Dendritic cell treated with granulocyte-macrophage colony-stimulating factor and Interleukin-4, amounts not matched to agents 40 ng/mL and 50 ng/mL, for 4 days (primary cell): ENCODE data around the gene DYNC2H1.
"Not testable (repeated sequence)": the region's sequence is repeated elsewhere in the genome, so short reads cannot be mapped to it uniquely, and the experiment has no call there.

Experiments used
- H3K27ac Mint-ChIP-seq: one replicate; pipeline ENCODE4 v1.8.0; 2022; ENCODE audit warnings: mild to moderate bottlenecking, mixed read lengths
- H3K27me3 Mint-ChIP-seq: one replicate; pipeline ENCODE4 v1.8.0; 2022; ENCODE audit warnings: mild to moderate bottlenecking, mixed read lengths
- H3K36me3 Mint-ChIP-seq: one replicate; pipeline ENCODE4 v1.8.0; 2022; ENCODE audit warnings: low read depth, mixed read lengths
- H3K4me1 Mint-ChIP-seq: one replicate; pipeline ENCODE4 v1.8.0; 2022; ENCODE audit warnings: low read depth, mixed read lengths
- H3K4me3 Mint-ChIP-seq: one replicate; pipeline ENCODE4 v1.8.0; 2022; ENCODE audit warnings: mild to moderate bottlenecking, moderate library complexity, mixed read lengths
- H3K9me3 Mint-ChIP-seq: one replicate; pipeline ENCODE4 v1.8.0; 2022; ENCODE audit warnings: mixed read lengths
- intact Hi-C: fragments of 100-400 bp; cut with micrococcal nuclease; formaldehyde crosslinking; loops from one replicate; pipeline ENCODE4 v1.15.0; 2022

The DYNC2H1 gene

DNA sequence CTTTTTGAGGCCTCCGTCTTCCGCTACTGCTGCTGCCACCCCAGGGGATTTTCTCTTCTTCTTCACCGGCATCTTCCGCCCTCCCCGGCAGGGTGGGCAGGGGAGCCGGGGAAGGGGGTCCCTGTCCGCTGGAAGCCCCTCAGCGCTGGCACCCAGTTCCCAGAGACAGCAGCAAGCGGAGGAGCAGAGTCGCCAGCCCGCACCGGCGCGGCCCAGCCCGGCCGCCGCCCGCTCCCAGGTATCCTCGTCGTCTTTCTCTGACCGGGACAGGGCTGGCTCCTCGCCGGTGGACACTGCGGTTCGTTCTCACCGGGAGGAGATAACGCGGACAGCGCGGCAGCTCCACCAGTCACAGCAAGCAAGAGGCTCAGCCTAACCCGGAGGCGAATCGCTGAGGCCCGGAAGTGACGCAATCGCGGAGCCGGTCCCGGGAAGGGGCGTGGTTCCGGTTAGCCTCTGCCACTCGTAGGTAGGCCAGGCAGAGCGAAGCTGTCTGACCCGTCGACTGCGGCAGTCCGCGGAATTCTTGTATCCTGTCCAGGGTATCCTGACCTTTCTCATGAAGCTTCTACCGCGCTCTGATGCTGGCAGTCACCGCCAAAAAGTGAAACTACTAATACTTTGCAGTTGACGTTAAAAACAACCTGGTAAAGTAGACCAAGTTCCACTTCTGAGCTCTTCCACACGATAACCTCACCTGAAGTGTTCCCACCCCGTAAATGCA, 17.3 kb upstream of the DYNC2H1 start, which contains the start of gene DCUN1D5:
TSS of gene DCUN1D5 (minus strand) at position 360 of the 724 bp plus-strand sequence. CDS start at position 72, 288 bp downstream.
- Mint-ChIP-seq H3K4me1 (peaks cover 13% of the 10 kb centered on the region), H3K9me3 (peaks cover 6% of the 10 kb centered on the region), H3K27me3 (peaks cover 29% of the 10 kb centered on the region), H3K36me3 (peaks cover 23% of the 10 kb centered on the region), H3K4me3 (peak within 1 kb of the TSS; percentile 91), H3K27ac (peak within 1 kb of the TSS; percentile 89)
- intact Hi-C loops, result loop anchor here (1.0 kb wide), 1 partner anchor 17 kb away; the partner anchor contains the start of gene DYNC2H1

DNA sequence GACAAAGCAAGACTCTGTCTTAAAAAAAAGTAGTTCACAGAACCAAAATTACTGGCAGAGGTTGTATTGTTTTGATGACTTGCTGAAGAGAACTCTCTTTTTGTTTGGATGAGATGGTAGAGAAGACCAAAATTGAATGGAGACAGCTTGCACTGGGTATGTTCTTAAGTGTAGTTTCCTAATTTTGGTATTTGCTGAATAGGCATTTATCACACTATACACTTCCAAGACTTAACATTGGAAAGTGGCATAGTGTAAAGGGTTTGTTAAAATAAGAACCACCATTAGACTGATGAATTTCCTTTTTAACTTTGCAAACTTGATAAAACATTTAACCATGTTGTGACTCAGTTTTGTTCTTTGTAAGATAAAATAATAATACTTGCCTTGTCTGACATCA, 11.9 kb upstream of the DYNC2H1 start:
- Mint-ChIP-seq H3K27ac (no peak overlapping the region), H3K9me3 (peaks cover 6% of the 10 kb centered on the region), H3K4me3 (no peak overlapping the region), H3K4me1 (peaks cover 4% of the 10 kb centered on the region), H3K27me3 (peaks cover 42% of the 10 kb centered on the region), H3K36me3 (peaks cover 2% of the 10 kb centered on the region)
- intact Hi-C loops, result no loop called here

DNA sequence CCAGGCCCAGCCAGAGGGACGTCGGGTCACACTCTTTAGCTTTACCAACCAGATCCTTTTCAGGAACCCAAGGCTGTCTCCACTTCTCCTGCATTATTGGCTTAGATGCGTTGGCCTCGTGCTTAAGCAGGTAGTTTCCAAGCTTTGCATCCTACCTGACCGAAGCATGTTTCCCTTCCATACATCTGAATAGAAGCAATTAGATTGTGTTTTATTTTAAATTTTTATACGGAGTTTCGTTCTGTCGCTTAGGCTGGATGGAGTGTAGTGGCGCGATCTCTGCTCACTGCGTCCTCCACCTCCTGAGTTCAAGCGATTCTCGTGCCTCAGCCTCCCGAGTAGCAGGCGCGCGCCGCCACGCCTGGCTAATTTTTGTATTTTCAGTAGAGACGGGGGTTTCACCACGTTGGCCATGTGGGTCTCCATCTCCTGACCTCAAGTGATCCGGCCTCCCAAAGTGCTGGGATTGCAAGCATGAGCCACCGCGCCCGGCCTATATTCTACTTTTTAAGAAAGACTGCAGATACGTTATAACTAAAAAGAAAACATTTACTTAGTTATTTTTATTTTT, 677 bp downstream of the DYNC2H1 start:
- Mint-ChIP-seq H3K4me3 (peak overlapping the region; percentile 97), H3K36me3 (no peaks in the 10 kb centered on the region)

DNA sequence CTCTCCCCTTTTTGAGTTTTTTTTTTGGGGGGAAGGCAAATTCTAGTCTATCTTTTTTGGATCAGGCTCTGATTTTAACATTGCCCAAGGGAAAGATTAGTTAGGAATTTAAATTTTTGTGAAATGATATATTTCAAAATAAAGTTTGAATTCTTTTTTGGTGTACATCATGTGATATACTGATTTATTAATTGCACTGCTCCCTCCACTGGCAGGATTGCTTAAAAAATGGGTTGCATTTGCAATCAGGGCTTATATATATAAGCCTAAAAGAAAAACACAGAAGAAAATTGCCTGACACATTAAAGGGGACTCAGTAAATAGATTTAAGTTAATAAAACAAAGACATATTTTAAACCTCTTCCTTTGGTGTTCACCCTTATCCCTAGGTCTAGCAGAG, 1.2 kb downstream of the DYNC2H1 start:
- H3K4me3 Mint-ChIP-seq, result no peak overlapping the region
- intact Hi-C loops, result no loop called here
- no peaks in the 10 kb centered on the region for H3K9me3 Mint-ChIP-seq
- H3K4me1 Mint-ChIP-seq, result no peaks in the 10 kb centered on the region
- no peak overlapping the region for H3K27ac Mint-ChIP-seq
- H3K27me3 Mint-ChIP-seq, result peaks cover 7% of the 10 kb centered on the region
- H3K36me3 Mint-ChIP-seq, result no peaks in the 10 kb centered on the region

More for the DNA sequence above, 677 bp downstream of the DYNC2H1 start:
- H3K9me3 Mint-ChIP-seq, result no peaks in the 10 kb centered on the region
- H3K27ac Mint-ChIP-seq, result peak overlapping the region; percentile 88
- intact Hi-C loops, result loop anchor here (1.0 kb wide), 1 partner anchor 18 kb away; the partner anchor contains the start of gene DCUN1D5
- H3K27me3 Mint-ChIP-seq, result peaks cover 7% of the 10 kb centered on the region
- H3K4me1 Mint-ChIP-seq, result no peaks in the 10 kb centered on the region

GRCh38 chr11:103111400-103111799, 2.2 kb downstream of the DYNC2H1 start:
- H3K4me1 Mint-ChIP-seq, result no peaks in the 10 kb centered on the region
- H3K27ac Mint-ChIP-seq, result no peak overlapping the region
- H3K9me3 Mint-ChIP-seq, result no peaks in the 10 kb centered on the region
- no peak overlapping the region for H3K4me3 Mint-ChIP-seq
- no peaks in the 10 kb centered on the region for H3K36me3 Mint-ChIP-seq
- H3K27me3 Mint-ChIP-seq, result peaks cover 6% of the 10 kb centered on the region
- intact Hi-C loops, result no loop called here

- H3K9me3 Mint-ChIP-seq, result no peaks in the 10 kb centered on the region
- H3K4me1 Mint-ChIP-seq, result no peaks in the 10 kb centered on the region
- H3K27me3 Mint-ChIP-seq, result peaks cover 6% of the 10 kb centered on the region
- no peak overlapping the region for H3K27ac Mint-ChIP-seq
- intact Hi-C loops, result no loop called here
- no peak overlapping the region for H3K4me3 Mint-ChIP-seq
- no peaks in the 10 kb centered on the region for H3K36me3 Mint-ChIP-seq
Measured at GRCh38 chr11:103112364-103112763, 3.1 kb downstream of the DYNC2H1 start.

- H3K4me1 Mint-ChIP-seq, result no peaks in the 10 kb centered on the region
- H3K9me3 Mint-ChIP-seq, result no peaks in the 10 kb centered on the region
- H3K36me3 Mint-ChIP-seq, result no peaks in the 10 kb centered on the region
- H3K4me3 Mint-ChIP-seq, result no peak overlapping the region
- intact Hi-C loops, result no loop called here
- peaks cover 6% of the 10 kb centered on the region for H3K27me3 Mint-ChIP-seq
- H3K27ac Mint-ChIP-seq, result no peak overlapping the region
Measured at GRCh38 chr11:103114836-103115235, 5.6 kb downstream of the DYNC2H1 start.

DNA sequence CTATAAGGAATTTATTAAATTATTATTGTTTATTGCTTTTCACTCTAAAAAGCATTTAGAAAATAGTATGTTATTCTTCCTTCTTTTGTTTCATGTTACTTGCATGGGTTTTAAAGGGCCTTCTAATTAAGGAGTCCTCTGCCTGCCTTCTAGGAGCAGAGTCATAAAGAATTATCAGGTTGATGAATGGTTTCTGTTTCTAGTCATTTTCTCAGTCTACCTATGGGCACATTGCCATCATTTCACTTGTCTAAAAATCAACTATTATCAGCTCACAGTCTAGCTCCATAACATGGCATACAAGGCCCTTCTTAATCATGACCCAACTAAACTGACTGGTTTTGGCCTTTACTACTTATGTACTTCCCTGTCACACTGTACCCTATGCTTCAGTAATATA, 16.2 kb downstream of the DYNC2H1 start:
- H3K27ac Mint-ChIP-seq, result no peak overlapping the region
- H3K4me1 Mint-ChIP-seq, result no peaks in the 10 kb centered on the region
- H3K4me3 Mint-ChIP-seq, result no peak overlapping the region
- H3K9me3 Mint-ChIP-seq, result no peaks in the 10 kb centered on the region
- H3K36me3 Mint-ChIP-seq, result no peaks in the 10 kb centered on the region
- intact Hi-C loops, result no loop called here
- no peaks in the 10 kb centered on the region for H3K27me3 Mint-ChIP-seq

DNA sequence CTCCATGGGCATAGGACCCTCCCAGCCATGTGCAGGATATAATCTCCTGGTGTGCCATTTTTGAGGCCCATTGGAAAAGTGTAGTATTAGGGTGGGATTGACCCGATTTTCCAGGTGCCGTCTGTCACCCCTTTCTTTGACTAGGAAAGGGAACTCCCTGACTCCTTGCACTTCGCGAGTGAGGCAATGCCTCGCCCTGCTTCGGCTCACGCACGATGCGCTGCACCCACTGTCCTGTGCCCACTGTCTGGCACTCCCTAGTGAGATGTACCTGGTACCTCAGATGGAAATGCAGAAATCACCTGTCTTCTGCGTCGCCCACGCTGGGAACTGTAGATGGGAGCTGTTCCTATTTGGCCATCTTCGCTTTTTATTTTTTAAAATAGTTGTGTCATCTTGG, 32.8 kb downstream of the DYNC2H1 start:
- H3K4me3 Mint-ChIP-seq, H3K27me3 Mint-ChIP-seq, H3K9me3 Mint-ChIP-seq, H3K27ac Mint-ChIP-seq, H3K4me1 Mint-ChIP-seq, H3K36me3 Mint-ChIP-seq, intact Hi-C loops: not testable (repeated sequence)

GRCh38 chr11:103147627-103148026, 38.4 kb downstream of the DYNC2H1 start:
- Mint-ChIP-seq H3K4me3 (no peak overlapping the region), H3K36me3 (no peaks in the 10 kb centered on the region), H3K4me1 (no peaks in the 10 kb centered on the region), H3K27me3 (no peaks in the 10 kb centered on the region), H3K9me3 (no peaks in the 10 kb centered on the region), H3K27ac (no peak overlapping the region)
- intact Hi-C loops, result no loop called here

DNA sequence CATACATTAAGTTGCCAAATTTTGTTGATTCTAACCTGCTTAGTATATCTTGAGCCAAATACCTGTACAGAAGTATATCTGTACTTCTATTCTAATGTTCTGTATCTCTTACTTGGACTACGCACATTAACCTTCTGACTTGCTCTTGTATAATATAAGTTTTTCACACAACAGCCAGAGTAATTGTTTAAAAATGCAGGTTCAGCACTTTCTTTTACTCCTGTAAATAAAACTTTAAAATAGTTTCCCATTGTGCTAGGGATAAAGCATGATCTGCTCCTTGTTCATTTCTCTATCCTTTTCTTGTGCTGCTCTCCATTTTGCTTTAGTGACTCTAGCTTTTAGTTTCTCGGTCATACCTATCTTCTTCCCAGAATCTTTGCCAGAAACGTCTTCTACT, 48.3 kb downstream of the DYNC2H1 start:
- intact Hi-C loops, result no loop called here
- Mint-ChIP-seq H3K4me3 (no peak overlapping the region), H3K27me3 (no peaks in the 10 kb centered on the region), H3K4me1 (no peaks in the 10 kb centered on the region), H3K27ac (no peak overlapping the region), H3K9me3 (no peaks in the 10 kb centered on the region), H3K36me3 (no peaks in the 10 kb centered on the region)

- H3K36me3 Mint-ChIP-seq, result no peaks in the 10 kb centered on the region
- H3K4me3 Mint-ChIP-seq, result no peak overlapping the region
- intact Hi-C loops, result no loop called here
- H3K27me3 Mint-ChIP-seq, result no peaks in the 10 kb centered on the region
- H3K27ac Mint-ChIP-seq, result no peak overlapping the region
- H3K9me3 Mint-ChIP-seq, result no peaks in the 10 kb centered on the region
- no peaks in the 10 kb centered on the region for H3K4me1 Mint-ChIP-seq
Measured at GRCh38 chr11:103164093-103164796, 55.0 kb downstream of the DYNC2H1 start.

- Mint-ChIP-seq H3K27ac (no peak overlapping the region), H3K4me1 (no peaks in the 10 kb centered on the region), H3K27me3 (no peaks in the 10 kb centered on the region), H3K36me3 (no peaks in the 10 kb centered on the region), H3K9me3 (no peaks in the 10 kb centered on the region), H3K4me3 (no peak overlapping the region)
- intact Hi-C loops, result no loop called here
Measured at GRCh38 chr11:103167166-103167565, 57.9 kb downstream of the DYNC2H1 start.

DNA sequence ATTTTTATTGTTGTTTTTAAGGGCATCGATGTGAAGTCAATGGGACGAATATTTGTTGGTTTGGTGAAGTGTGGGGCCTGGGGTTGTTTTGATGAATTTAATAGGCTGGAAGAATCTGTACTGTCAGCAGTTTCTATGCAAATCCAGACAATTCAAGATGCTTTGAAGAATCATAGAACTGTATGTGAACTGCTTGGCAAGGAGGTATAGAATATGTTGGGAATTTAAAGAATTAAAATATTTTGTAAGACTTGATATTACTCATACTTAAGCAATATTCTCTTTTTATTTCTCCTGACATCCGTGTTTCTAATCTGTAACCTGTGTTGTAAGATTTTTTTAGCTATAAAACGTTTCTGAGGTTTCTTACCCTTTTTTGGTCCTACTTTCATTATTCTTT, 61.6 kb downstream of the DYNC2H1 start:
- H3K27me3 Mint-ChIP-seq, result no peaks in the 10 kb centered on the region
- no peaks in the 10 kb centered on the region for H3K4me1 Mint-ChIP-seq
- no peaks in the 10 kb centered on the region for H3K9me3 Mint-ChIP-seq
- H3K36me3 Mint-ChIP-seq, result no peaks in the 10 kb centered on the region
- H3K4me3 Mint-ChIP-seq, result no peak overlapping the region
- intact Hi-C loops, result no loop called here
- H3K27ac Mint-ChIP-seq, result no peak overlapping the region
